Upper lobe of right lung (tissue), 1 donor: Measurements from ENCODE around the gene ADAMTS9. TPM values are rescaled to one million over a fixed set of nuclear protein-coding genes. Genes with fewer than 3 reads are reported as not detected.
A peak's percentile ranks its signal among the peaks of the same experiment; 100 is the strongest.

Source experiments
- ATAC-seq: fragments of 200-7000 bp; cut with Tn5 transposase; one replicate; pipeline ENCODE4 v1.9.1; 2020; ENCODE audit warnings: mild to moderate bottlenecking, moderate library complexity
- DNase-seq: peaks from one replicate; pipeline ENCODE4 v3.0.0-alpha.2; 2020
- H3K27ac ChIP-seq: fragments of 200-600 bp; one replicate; pipeline ENCODE4 v1.8.0; 2022
- H3K27me3 ChIP-seq: fragments of 200-600 bp; one replicate; pipeline ENCODE4 v1.8.0; 2022; ENCODE audit warnings: mild to moderate bottlenecking
- H3K36me3 ChIP-seq: fragments of 200-600 bp; one replicate; pipeline ENCODE4 v1.8.0; 2022
- H3K4me1 ChIP-seq: fragments of 200-600 bp; one replicate; pipeline ENCODE4 v1.8.0; 2022
- H3K4me3 ChIP-seq: fragments of 200-600 bp; one replicate; pipeline ENCODE4 v1.8.0; 2022; ENCODE audit warnings: mild to moderate bottlenecking
- H3K9me3 ChIP-seq: fragments of 200-600 bp; one replicate; pipeline ENCODE4 v1.8.0; 2022
- intact Hi-C: fragments of 100-400 bp; cut with DNase I; formaldehyde crosslinking; loops from one replicate; pipeline ENCODE4 v1.11.0; 2022
- total RNA-seq: library from RNA; stranded (reverse); fragmentation: NEBNext Ultra II Directional; extraction: Animal tissue kit (Norgen Biotek cat#: 25700); gene quantifications from one replicate; pipeline ENCODE4 v1.2.1, GENCODE V29; 2021
- TF ChIP-seq, protein P1 (sequence below): fragments of 200-600 bp; IDR thresholded peaks from one replicate; pipeline ENCODE4 v1.8.0; 2022; ENCODE audit warnings: antibody characterized with exemption
- donor health status: DM: no; HTN: yes; CAD: no; lungs with severe emphysema.

Gene ADAMTS9
- total RNA-seq, 1 donor from 2014 or later, result 30.1 TPM

DNA sequence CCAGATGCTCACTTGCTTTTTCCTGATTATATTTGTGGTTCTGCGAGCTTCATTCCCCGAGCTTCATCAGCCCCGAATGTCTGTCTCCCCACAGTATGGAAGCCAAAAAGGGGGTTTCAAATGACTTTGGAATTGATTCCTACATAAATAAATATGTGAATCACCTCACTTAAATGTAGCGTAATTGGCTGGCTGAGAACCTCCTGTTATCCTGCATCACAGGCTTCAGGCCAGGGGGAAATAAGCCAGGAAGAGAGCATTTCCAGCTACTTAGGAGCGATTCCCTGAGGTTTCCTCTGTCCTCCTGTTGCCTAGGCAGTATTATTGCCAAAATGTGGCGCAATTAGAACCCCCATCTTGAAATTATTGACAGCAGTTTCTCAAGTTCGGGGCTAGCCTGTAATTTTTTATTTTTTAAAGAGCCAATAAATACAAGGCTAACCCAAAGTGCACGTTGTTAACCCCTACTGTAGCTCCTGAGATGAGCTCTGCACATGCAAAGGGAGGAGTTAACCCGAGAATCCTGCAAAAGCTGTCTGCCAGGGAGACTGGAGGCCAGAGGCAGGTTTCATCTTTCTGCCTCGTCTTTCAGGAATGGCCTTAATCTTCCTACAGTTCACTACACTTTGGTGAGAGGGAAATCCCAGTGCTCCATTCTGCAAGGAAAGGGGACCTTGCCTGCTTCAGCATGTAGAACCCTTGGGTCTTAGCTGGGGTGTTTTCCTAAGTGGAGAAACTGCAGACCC is 148.2 kb downstream of the ADAMTS9 start:
- Histone ChIP-seq H3K4me1 (peaks cover 5% of the 10 kb centered on the region), H3K27me3 (no peaks in the 10 kb centered on the region), H3K9me3 (no peaks in the 10 kb centered on the region), H3K27ac (no peak overlapping the region), H3K36me3 (peaks cover 16% of the 10 kb centered on the region), H3K4me3 (no peak overlapping the region)
- no peak for DNase-seq
- no peak for ATAC-seq
- TF ChIP-seq, protein P1, sequence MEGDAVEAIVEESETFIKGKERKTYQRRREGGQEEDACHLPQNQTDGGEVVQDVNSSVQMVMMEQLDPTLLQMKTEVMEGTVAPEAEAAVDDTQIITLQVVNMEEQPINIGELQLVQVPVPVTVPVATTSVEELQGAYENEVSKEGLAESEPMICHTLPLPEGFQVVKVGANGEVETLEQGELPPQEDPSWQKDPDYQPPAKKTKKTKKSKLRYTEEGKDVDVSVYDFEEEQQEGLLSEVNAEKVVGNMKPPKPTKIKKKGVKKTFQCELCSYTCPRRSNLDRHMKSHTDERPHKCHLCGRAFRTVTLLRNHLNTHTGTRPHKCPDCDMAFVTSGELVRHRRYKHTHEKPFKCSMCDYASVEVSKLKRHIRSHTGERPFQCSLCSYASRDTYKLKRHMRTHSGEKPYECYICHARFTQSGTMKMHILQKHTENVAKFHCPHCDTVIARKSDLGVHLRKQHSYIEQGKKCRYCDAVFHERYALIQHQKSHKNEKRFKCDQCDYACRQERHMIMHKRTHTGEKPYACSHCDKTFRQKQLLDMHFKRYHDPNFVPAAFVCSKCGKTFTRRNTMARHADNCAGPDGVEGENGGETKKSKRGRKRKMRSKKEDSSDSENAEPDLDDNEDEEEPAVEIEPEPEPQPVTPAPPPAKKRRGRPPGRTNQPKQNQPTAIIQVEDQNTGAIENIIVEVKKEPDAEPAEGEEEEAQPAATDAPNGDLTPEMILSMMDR, result no peak
- intact Hi-C loops, result no loop called here

DNA sequence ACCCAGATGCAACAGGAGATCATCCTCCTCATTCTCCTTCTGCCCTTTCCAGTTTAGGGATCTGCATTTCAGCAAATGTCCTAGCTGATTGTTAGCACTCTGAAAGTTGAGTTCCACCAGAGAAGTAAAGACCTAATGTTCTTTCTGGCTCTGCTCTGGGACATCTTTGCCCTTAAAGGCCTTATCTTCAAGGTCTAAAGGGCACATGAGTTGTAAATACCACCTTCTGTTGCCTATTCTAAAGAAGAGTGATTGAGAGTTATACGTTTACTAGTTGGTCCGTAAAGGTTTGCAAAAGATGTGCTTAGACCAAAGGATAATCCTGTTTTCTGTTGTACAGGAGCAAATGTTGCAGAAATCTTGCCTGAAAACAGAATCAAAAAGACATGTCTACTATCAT is 151.6 kb downstream of the ADAMTS9 start:
- peaks cover 9% of the 10 kb centered on the region for H3K4me1 ChIP-seq
- TF ChIP-seq, protein P1, result no peak
- intact Hi-C loops, result no loop called here
- no peak for ATAC-seq
- no peak overlapping the region for H3K4me3 ChIP-seq
- H3K27ac ChIP-seq, result no peak overlapping the region
- DNase-seq, result no peak
- H3K36me3 ChIP-seq, result peaks cover 12% of the 10 kb centered on the region
- no peaks in the 10 kb centered on the region for H3K9me3 ChIP-seq
- no peaks in the 10 kb centered on the region for H3K27me3 ChIP-seq

DNA sequence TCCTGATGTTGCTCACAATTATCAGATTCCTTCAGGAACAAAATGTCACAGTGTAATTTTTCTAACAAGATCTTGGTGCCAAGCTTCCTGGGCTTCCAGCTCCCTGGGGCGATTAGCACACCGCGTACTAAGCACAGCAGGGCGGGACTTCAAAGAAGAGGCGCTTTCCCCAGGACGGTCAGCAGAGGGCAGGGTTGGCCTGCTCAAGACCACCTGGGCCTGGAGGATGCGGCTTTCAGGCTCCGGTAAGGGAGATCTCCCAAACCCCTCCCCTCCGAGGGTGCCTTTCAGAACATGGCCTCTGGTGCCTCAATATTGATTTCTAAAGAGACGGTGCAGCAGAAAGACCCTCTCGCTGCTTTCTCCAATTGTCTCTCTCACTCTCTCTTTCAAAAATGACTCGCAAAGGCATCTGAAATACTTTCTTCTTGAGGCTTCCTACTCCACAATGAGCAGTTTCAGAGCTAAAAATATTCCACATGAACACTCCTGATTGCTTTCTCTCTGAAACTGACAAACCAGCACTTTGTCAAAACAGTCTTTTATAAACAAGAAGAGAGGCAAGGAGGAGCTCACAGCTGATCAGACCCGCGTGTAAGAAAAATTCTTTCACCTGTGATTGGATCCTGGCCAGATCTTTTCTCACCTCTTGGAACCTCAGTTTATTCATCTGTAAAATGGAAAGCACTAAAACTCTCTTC is 154.0 kb downstream of the ADAMTS9 start:
- no peaks in the 10 kb centered on the region for H3K9me3 ChIP-seq
- H3K27ac ChIP-seq, result no peak overlapping the region
- H3K27me3 ChIP-seq, result no peaks in the 10 kb centered on the region
- TF ChIP-seq, protein P1, result peak; percentile 77
- no peaks in the 10 kb centered on the region for H3K36me3 ChIP-seq
- H3K4me1 ChIP-seq, result peaks cover 5% of the 10 kb centered on the region
- no peak overlapping the region for H3K4me3 ChIP-seq
- intact Hi-C loops, result no loop called here
- peak; percentile 87 for DNase-seq
- ATAC-seq, result peak; percentile 98

DNA sequence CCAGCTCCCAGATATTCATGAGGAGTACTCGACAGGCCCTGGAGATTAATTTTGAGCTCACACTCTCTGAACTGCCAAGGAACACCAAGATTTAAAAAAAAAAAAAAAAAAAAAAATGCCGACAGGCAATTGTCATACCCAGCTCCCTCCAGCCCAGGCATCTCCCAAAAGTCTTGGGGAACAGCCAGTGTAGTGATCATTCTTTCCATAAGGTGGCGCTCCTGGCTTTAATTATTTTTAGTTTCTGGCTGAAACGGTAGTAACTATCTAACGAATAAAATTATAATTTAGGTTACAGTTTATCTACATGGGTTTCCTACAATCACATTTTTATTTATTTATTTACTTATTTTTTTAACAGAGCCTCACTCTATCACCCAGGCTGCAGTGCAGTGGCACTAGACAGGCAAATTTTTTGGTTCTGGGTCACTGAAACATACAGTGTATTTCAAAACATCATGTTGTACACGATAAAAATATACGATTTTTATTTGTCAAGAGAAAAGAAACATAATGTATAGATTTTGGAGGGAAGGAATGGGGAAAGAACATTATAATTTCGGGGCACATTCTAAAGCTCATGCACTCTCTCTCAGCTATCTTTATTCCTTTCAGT is 157.3 kb downstream of the ADAMTS9 start:
- TF ChIP-seq, protein P1, result peak; percentile 69
- intact Hi-C loops, result no loop called here
- Histone ChIP-seq H3K27ac (no peak overlapping the region), H3K9me3 (no peaks in the 10 kb centered on the region), H3K4me3 (no peak overlapping the region), H3K4me1 (peaks cover 5% of the 10 kb centered on the region), H3K36me3 (no peaks in the 10 kb centered on the region), H3K27me3 (no peaks in the 10 kb centered on the region)
- peak; percentile 55 for ATAC-seq
- no peak for DNase-seq

DNA sequence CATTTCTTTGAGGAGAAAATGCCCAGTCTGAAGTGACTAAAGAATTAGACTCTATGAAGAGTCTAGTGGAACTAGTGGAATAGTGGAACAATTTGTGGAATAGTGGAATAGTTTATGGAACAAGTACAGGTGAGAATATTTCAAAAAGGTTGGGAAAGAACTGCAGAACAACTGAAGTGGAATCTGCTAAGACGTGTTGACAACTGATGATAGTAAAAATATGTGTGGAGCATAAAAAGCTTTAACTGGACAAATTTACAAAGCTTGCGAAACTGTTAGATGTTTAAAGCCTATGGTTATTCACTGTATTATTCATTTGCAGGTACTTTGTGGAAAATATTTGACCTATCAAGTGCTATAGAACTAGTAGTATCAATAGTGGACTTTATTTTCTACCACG is 164.5 kb downstream of the ADAMTS9 start:
- no peak for ATAC-seq
- Histone ChIP-seq H3K4me1 (no peaks in the 10 kb centered on the region), H3K36me3 (peaks cover 8% of the 10 kb centered on the region), H3K27me3 (no peaks in the 10 kb centered on the region), H3K9me3 (no peaks in the 10 kb centered on the region), H3K4me3 (no peak overlapping the region), H3K27ac (no peak overlapping the region)
- intact Hi-C loops, result no loop called here
- DNase-seq, result no peak
- TF ChIP-seq, protein P1, result no peak
